Measurements from ENCODE around the gene CAMTA1.

The CAMTA1 gene

GRCh38 chr1:7341145-7341905 is 556.1 kb downstream of the CAMTA1 start:
- DNase-seq = no peak
- ATAC-seq = no peak

- no peak for ATAC-seq
Measured at GRCh38 chr1:7343882-7344281, 558.6 kb downstream of the CAMTA1 start.

DNA sequence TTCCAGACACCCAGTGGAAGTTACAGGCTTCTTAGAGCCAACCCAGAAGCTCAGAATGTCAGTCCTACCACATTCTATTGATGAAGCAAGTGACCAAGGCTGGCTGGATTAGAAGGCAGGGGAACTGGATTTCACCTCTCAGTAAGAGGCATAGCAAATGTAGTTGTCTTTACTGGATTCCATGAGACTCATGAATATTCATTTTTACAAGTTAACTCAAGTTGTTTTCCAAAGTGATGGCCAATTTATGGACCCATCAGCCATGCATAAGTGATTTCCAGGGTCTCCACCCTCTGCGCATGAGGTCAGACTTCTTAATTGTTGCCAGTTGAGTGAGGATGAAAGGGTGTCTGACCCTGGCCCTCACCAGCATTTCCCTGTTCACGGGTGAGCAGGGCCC is 559.0 kb downstream of the CAMTA1 start:
- no peak for ATAC-seq

More at GRCh38 chr1:7343882-7344281, 558.6 kb downstream of the CAMTA1 start:
- DNase-seq = no peak

DNA sequence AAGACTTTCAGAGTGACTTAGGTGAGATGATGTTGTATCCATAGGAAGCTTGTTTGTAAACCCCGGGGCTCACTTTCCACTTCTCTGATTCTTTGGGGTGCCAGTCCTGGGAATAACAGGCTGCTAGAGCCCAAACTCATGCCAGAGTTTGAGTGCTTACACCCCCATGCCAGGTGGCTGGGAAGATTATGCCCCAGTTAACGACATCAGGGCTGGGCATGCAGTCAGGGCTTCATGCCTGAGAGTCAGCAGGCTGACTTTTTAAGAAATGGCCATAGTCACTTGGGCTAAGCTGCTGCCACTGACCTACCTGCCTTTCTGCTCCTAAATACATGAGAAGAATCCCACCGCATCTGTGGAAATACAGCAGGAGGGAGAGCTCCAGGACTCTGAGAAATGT is 560.3 kb downstream of the CAMTA1 start:
- DNase-seq = no peak

More for the DNA sequence above, 559.0 kb downstream of the CAMTA1 start:
- DNase-seq = no peak

DNA sequence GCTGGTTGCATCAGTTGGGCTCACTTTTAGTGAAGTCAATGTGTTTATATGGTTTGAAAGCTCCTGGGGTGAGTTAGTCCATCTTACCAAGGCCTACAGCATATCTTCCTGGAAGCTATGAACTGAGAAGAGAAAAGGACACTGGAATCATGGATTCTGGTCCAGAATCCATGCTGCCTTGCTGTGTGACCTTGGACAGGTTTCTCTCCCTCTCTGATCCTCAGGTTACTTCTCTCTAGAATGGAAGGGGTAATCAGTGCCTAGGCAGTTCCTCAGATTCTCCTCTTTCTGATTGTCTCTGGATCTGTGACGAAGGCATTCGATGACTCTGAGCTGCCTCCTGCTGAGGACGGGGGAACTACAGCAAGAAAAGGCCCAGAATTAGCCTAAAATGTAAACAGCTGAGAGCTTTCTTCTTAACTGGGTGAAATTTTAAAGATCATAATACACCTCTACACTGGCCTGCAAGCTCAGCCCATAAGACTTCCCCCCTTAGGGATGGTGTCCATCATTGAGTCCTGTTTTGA is 560.9 kb downstream of the CAMTA1 start:
- DNase-seq (no peak), ATAC-seq (no peak)

More for the DNA sequence above, 560.3 kb downstream of the CAMTA1 start:
- no peak for ATAC-seq

DNA sequence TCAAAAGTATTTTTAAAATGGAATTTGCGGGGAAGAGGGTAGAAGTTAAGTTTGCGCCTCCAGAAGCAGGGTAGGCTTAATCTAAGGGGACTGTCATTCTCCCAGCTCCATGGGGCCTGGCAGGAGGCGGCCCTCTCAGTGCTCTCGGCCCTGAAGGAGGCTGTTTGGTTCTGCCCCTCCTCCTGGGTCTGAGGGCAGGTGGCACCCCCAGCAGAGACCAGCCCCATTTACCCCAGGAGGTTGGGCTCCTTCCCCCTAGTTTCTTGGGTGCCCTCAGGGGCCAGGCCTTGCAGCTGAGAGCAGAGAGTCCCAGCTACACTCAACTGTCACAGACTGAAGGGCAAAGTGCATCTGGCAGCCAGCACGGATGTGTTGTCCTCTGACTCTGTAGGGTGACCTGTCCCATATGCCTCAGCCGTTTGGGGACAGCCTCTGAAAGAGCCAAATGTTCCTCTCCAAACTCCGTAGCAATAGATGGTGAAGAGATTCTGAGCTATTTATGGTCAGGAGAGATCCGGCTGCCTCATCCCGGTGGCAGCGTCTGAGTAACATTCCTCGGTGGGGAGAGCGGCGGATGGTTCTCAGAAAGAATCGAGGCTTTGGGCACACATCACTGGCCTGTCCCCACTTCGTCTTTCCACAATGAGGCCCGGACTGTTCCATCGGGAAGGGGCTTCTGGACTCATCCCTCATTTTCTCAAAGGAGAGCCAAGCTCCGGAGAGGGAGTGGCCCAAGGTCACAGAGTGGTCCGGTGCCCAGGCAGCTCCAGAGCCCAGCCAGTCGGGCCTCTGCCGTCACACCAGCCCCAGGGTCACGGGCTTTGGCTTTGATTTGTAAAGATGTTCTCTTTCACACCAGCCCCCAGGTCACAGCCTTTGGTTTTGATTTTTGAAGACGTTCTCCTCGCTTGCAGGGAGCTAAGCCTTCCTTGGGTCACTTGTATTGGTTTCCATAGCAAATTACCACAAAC is 561.6 kb downstream of the CAMTA1 start:
- no peak for DNase-seq
- ATAC-seq = no peak

DNA sequence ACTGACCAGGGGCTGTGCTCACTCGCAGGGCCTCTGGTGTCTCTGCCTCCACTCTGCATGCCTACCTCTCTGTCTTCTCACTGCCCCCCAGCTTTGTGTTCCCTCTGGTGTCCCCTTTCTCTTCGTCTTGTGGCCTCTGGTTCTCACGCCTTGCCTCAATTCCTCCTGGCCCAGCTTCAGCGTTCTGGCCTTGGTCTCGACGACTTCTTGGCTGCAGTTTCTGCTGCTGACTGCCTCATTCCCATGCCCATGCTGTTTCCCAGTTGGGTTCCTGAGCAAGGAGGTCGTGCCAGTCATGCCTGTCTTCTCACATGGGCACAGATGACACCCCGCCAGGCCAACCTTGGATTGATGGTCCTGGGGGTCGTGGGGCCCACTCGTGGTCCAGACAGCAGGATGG is 562.8 kb downstream of the CAMTA1 start:
- no peak for ATAC-seq

GRCh38 chr1:7348580-7348979 is 563.3 kb downstream of the CAMTA1 start:
- ATAC-seq (no peak), DNase-seq (no peak)

More for the DNA sequence above, 562.8 kb downstream of the CAMTA1 start:
- DNase-seq = no peak

DNA sequence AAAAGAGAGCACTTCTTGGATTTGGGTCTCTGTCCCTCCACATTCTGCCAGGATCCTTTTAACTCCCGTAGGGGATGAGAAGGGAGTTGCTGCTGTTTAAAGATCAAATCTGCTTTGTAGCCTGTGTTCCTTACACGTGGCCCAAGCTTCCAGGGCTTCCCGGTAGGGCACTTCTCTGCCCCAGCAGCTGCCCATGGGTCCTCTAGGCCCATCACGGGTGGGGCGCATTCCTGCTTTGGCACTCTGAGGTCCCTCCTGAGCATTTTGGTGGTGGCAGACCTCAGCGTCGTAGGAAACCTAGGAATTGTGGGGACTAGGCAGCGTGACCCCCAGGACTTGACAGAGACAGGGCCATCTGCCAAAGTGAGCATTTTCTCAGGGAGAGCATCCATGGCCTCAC is 565.5 kb downstream of the CAMTA1 start:
- no peak for ATAC-seq
- DNase-seq = no peak

DNA sequence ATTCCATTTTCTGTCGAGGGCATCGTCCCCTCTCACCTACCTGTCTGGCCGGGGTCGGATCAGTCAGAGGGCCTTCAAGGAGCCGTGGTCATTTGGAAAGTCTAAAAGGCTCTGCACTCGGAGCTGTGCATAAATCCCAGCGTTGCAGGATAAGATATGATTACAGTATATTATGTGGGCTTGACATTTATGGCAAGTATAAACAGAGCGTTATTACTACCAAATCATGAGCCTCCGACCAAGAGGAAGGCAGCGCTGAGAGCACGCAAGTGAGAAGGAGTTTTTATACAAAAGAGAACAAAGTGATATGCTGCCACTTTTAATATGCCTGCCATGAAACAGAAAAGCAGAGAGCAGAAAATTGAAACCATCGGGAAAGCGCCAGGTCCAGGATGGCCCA is 566.4 kb downstream of the CAMTA1 start:
- no peak for DNase-seq
- ATAC-seq = no peak

DNA sequence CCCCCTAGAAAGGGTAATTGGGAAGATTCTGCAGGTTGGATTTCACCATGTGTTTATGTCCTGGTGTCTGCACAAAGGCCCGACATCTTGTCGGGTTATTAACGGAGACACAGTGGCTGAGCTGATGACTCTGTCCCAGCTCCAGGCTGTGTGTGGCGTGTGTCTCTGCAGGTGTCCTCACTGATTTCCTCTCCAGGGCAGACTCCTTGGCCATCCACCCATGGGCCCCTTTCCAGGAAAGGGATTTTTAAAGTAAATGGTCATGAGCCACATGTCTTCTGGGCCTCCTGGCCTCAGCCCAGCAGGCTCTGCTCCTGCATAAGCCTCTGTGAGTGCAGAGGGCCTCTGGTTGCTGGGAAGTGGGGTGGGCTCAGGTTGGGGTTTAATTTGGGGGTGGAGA is 567.1 kb downstream of the CAMTA1 start:
- DNase-seq = no peak
- ATAC-seq = no peak

DNA sequence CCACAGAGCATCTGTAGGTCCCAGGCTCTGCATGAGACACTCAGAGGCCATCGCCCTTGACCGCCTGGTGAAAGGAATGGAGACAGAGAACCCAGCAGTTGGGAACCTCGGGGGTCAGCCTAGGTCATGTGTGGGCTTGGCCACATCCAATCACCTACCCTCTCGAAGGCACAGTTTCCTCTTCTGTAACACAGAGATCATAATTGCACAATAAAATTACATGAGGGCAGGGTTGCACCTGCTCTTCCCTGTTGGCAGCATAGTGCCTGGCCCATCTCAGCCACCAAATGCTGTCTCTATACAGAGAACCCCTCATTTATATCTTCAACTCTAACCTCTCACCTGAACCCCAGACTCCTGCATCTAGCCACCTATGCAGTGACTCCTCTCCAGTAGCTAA is 567.7 kb downstream of the CAMTA1 start:
- no peak for ATAC-seq

DNA sequence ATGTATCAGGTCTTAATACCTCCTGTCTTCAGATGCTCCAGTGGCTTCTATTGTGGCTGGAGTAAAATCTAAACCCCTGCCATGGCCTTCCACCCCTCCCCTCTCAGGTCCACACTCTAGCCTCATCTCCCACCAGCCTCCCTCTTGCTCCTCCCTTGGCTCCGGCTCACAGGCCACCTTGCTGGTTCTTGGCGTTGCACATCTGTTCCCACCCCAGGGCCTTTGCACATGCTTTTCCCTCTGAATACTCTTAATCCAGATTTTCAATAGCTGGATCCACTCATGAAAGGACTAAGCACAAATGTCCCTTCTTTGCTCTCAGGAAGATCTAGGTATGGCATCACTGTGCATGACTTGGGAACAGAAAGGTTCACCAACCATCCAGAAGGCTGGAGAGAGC is 570.4 kb downstream of the CAMTA1 start:
- ATAC-seq = no peak

More for the DNA sequence above, 567.7 kb downstream of the CAMTA1 start:
- DNase-seq = no peak

GRCh38 chr1:7356079-7356478 is 570.8 kb downstream of the CAMTA1 start:
- no peak for ATAC-seq
- no peak for DNase-seq

More for the DNA sequence above, 570.4 kb downstream of the CAMTA1 start:
- no peak for DNase-seq

GRCh38 chr1:7358425-7358824 is 573.2 kb downstream of the CAMTA1 start:
- DNase-seq = no peak
- ATAC-seq = no peak

GRCh38 chr1:7360526-7360925 is 575.3 kb downstream of the CAMTA1 start:
- DNase-seq = no peak
- ATAC-seq = no peak

DNA sequence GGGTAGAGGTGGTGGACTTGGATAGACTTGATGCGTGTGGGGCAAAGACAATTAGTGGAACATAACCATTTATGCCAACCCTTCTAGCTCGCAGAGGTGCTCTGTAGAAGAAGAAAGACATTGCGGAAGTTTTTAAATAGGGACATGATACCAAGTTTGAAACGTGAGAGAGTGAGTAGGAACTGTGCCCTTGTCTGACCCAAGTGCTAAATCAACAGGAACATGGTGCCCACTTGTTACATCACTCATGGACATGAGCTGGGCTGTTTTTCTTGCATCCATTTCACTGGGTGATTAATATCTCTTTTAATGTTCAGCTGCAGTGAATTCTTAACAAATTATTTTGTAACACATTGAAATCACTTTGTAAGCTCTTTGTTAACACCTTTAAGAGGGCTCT is 577.7 kb downstream of the CAMTA1 start:
- DNase-seq (no peak), ATAC-seq (no peak)

DNA sequence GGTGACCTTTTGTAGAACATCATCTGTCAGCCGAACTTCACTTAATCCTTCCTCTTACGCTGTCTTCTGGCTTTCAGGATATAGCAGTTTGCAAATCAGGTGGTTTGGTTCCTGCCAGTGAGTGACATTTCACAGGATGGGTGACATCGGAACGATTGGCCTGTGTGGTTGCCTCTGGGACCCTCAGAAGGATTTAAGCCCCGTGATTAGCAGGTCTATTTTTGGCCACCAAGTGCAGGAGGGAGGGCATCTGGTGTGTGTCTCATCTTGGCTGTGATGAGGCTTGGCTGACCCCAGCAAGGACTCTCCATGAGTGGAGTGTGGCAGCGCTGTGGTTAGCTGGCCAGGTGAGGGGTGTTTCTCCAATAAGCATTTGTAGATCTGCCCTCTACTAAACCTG is 578.2 kb downstream of the CAMTA1 start:
- DNase-seq (no peak), ATAC-seq (no peak)

- ATAC-seq (no peak), DNase-seq (no peak)
Measured at GRCh38 chr1:7365706-7366105, 580.5 kb downstream of the CAMTA1 start.

- ATAC-seq = no peak
- no peak for DNase-seq
Measured at GRCh38 chr1:7366286-7366954, 581.2 kb downstream of the CAMTA1 start.

GRCh38 chr1:7366955-7367665 is 581.9 kb downstream of the CAMTA1 start:
- no peak for DNase-seq
- ATAC-seq = no peak

DNA sequence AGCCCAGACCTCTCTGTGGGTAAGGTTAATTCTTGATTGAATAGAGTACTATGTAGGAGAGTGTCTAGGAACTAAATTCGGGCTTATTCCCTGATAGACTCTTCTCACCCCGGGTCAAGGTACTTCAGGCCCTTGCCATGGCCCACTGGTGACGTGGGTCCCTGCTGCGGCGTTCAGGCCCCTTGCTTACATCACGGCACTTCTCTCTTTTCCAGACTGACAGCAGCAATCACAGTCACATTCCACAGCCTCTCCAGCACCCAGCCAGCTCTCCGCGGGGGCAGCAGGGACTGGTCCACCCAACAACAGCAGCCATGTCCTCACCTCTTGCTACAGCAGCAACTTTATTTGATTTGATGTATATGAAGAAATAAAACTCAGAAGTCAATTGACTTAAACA is 584.6 kb downstream of the CAMTA1 start:
- DNase-seq (no peak), ATAC-seq (no peak)
